GM18868 (cell line): ENCODE data around the gene RNASE13.
"Not testable (repeated sequence)": the region's sequence is repeated elsewhere in the genome, so short reads cannot be mapped to it uniquely, and the experiment has no call there.

Experiments
- ATAC-seq: cut with Tn5 transposase; IDR thresholded peaks from one replicate; pipeline ENCODE4 v1.9.1; 2021; ENCODE audit warnings: mild to moderate bottlenecking, moderate library complexity; ENCODE audit not compliant: unreplicated experiment

Gene RNASE13

DNA sequence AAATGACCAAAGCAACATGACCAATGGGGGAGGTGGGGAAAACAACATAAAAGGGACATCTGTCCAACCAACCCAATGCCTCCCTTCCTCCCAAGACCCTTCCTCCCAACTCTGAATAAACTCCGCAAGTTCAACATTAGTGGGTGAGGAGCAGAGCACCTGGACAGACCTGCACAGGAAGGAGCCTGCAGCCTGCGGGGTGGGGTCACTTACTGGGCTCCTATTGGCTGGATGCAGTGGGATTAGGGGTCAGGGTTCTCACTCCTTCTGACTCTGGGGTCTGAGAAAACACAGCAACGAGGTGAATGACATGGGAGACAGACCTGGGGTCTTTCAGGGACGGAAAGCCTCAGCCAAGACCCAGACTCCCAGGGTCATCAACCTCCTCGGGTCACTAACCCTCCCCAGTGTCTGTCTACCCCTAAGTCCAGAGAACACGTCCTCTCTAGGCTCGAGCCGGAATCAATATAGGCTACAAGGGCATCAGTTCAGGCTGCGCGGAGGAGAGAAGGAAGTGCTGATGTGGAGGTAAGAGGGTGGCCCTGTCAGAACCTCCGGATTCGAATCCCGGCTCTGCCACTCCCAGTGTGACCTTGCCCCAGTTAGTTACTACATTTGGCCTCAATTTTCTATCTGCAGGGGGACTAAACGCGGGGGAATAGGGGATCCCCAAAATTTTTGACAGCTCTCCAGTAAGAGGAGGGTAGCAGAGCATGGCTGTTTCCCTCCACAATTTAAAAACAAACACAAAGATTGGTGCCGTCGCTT, 10.6 kb downstream of the RNASE13 start:
- no peak for ATAC-seq

DNA sequence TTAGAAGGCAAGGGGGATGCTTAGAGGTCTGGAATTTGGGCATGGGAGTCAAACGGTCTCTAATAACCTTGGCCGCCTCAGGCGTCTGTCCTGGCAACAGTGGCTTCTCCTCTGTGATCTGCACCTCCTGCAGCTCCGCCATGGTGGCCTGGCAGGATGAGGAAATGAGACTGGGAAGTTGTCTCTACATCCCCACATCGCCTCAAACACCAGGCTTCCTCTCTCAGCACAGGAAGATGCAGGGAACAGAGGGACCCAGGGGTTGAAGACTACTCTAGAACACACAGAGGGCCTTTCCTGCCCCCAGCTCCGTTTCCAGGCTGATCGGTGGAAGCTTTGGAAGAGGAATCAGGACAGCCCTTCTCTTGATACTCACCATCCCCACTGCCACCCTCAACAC, 11.4 kb downstream of the RNASE13 start:
- ATAC-seq = no peak

DNA sequence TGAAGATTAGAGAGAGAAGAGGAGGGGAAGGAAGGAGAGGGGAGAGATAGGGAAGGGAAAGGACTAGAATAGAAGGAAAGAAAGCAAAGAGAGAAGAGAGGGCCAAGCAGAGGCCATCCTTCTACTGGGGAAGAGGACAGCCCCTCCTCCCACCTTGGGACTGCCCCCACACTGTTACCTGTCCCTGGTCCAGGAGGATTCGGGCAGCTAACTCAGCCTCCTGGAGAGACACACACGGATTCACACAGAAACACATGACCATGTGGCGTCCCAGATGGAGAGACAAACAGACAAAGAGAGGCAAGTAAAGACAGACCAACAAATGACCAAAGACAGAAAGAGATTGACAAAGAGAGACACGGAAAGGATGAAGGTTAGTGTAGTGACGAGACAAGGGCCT, 11.9 kb downstream of the RNASE13 start:
- ATAC-seq = no peak

DNA sequence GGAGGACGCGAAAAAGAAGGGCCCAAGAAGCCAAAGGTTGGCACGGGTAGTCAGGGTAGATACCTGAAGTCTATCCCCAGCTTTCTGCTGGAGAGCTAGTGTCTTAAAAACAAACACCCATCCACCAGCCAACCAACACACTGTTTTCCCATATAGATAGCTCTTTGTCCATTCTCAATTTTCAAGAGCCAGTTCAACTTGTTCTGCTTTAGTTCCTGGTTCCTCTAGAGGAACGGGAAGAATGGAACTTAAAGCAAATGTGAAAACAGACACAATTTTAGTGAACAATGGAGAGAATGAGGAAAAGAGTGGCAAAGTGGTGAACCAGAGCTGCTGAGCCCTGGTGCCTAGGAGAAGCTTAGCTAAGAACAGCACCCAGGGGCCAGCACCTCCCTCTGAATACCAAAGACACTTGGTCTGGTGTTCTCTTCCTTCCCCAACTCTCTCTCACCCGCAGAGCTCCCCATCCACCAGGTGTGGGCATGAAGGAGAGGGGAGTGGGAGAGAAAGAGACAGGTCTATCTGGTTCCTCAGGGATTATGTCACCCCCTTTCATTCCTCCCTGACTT, 13.5 kb downstream of the RNASE13 start:
- ATAC-seq = no peak

DNA sequence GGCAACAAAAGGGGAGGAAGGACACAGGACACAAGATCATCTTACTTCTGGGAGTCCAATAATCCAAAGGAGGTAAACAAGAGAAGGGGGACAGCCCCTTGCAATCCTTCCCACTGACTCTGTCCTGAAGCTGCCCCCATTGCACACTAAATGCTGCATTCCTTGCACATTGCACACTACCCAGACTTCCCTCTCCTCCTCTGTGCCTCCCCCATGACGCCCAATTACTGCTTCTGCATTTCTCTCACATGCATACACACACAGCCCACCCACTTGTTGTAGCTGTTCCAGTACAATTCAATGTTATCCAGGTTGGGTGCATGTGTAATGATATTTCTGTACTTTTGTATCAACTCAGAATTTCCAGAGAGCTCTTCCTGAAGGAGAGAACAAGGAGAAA, 15.2 kb downstream of the RNASE13 start:
- ATAC-seq = no peak

DNA sequence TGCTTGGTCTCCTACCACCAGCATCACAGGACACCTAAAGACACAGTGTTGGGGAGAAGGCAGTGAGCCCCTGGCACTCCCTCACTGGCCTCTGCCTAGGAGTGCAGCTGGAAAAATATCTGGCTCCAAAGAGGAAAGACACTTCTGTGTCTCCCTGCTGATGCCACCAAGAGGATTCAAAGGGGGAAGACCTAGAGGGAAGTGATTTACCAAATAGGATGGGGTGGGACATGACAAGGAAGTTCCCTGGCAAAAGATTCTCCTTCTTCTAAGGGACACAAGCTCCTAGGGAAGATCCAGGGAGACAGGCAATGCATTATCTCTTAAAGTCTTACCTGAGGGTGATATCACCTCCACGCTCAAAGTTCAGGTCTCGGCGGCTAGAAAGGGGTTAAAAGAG, 15.8 kb downstream of the RNASE13 start:
- no peak for ATAC-seq

DNA sequence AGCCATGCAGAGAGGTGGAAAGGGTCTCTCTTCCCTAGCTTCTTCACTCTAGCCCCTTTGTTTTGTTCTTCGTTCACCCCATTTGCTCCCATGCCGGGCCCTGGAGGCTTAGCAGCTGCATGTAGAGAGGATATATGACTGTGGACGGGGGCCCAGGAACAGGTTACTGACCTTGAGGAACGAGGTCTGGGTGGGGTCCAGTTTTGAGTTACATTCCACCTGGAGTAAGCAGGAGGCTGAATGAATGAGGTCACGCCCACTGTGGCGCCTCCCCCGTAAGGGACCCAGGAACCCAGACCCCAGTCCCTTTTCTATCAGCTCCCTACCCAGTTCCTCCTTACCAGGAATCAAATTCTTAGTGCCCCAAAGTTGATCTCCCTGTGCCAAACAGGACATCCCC, 16.3 kb downstream of the RNASE13 start:
- no peak for ATAC-seq

DNA sequence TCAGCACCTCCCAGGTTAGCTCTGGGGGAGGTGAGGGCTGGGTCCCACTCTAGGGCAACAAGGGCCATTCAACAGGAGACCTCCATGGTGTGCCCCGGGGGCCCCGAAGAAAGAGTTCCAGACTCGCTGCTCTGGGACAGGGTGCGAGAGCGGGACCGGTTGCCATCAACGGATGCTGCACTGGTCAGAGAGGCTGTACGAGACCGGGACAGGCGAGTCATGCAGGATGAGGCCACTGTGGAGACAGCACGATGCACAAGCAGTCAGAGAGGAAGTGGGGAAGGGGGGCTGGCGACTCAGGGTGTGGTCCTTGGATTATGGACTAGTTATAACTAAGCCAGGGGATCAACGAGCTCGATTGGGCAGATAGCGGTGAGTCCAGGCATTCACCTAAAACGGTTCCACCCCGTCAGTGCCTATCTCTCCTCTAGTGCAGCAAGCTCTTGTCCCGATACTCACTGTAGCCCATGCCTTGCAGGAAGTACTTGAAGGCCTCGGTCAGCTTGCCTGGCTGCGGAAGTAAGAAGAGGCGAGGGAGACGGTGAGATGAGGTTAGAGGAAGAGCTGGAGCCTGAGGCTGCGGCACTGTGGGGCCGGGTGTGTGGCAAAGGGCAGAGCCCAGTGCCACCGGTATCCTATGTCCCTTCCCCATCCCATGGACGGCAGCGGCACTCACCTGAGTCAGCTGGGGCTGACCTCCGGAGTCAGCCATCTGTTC, 16.9 kb downstream of the RNASE13 start:
- no peak for ATAC-seq

DNA sequence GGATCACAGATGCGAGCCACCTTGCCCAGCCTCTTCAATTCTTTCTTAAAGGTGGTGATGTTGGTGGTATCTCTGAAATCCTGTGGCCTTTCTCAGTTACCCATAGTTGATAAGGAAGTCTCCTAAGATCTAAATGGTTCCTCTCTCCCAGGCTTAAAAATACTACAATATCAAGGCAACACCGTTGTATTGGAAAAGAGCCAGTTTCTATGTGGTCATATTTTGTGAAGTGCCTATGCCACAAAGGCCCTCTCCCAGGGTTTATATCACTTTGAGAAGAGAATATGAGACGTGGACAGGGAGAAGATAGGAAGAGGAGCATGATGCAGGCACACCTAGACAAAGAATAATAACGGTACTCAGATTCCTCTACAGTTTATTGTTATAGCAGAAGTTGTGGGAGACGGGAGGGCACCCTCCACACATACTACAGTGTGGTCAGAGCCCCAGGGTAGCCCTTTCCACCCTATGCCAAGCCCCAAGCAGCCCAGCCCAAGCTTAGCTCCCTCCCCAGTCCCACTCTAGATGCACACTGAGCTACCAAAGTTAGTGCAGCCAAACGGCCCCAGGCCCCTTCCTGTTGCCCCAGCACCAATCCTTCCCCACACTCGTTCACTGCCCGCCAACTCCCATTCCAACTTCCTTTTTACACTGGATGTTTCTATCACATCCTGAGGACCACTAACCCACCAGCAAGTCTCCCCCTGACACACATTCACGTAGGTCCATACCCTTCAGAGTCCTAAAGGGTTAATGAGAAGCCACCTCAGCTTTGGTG, 18.0 kb downstream of the RNASE13 start:
- ATAC-seq = no peak

DNA sequence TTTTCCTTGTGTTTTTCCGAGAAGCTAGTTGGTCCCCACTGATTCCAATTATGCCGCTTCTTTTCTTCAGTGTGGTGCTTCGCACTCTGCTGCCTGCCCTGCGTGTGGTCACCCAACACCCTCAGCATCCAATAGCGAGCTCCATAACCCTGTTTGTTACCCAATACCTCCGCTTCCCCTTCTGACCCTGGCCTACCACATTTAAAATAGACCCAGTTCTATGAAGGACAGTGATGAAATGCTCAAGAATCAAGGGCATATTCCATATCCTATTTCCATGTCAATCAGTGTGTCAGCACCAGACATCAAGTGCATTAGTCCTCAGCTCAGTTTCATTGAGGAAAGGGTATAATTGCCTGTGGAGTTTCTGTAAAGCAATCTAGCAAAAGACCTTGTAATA, 19.3 kb downstream of the RNASE13 start:
- no peak for ATAC-seq

DNA sequence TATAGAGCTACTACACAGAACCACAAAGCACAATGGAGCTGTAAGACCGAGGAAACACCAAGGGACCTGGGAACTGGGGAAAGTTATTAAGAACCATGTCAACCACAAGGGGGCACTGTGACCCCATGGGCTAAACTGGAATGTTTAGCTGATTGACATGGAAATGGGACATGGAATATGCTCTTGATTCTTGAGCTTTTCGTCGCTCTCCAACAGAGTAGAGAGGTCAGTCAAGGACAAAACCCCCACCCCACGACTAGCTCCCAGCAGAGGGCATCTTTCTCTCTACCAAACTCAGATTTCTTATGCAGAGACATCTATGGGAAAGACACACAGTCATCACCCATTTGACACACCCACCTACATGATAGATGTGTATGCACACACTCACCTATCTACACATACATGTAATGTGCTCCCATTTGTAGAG, 19.8 kb downstream of the RNASE13 start:
- peak; percentile 60 for ATAC-seq

DNA sequence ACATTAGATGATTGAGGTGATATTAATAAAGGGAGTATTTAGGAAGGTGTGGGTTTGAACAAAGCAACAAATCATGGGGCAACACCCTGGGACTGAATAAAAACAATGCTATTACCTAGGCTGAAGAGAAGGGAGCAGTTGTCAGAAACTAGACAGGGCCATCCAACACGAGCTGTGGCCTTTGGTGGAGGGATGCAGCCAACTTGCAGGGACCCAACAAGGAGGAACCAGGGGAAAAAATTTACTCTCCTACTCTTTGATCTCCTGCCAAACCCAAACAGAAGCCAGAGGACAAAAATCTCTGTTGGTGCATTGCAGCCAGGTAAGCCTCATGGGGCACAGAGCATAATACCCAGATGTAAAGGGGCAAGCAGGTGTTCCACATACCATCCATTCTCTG, 23.5 kb downstream of the RNASE13 start:
- no peak for ATAC-seq

DNA sequence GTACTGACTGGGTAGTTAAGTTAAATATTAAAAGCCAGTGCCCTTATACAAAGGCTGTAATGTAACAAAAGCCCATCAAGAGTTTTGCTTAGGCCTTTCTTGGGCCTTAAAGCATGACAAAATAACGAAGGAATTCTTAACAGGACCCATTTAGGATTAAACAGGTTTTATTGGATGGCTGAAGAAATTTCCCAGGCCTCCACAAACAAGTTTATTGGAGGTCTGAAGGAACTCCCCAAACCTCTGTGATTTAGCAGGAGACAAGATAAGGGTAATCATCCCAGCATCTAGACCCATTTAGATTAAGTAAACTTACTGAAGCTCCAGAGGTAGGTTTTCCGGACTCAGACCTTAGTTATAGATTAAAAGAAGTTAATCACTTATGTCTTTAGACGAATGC, 24.9 kb downstream of the RNASE13 start:
- ATAC-seq = not testable (repeated sequence)

DNA sequence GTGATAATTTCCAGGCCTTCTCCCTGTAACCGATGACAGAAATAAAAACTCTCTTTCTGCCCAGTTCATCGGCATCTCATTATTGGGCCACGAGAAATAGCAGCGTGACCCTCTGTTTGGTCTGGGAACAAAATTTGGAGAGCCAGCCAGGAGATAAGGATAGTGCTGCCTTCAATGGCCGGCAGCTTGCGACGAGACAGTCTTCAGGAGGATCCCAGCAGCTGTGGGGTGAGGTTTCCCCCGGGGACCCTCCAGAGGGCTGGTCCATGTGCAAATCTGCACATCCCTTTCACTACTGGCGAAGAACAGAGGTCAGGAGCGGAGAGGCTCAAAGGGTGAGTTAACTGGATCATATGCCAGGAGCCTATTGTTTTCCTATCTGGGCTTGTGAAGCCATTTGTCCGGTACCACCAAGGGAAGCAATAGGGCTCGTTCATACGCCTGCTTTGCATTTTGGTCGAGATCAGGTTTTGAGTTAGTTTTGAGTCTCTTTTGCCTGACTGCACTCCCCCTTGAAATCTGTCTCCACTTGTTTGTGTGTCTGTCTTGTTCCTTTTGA, 30.7 kb downstream of the RNASE13 start:
- ATAC-seq = no peak

DNA sequence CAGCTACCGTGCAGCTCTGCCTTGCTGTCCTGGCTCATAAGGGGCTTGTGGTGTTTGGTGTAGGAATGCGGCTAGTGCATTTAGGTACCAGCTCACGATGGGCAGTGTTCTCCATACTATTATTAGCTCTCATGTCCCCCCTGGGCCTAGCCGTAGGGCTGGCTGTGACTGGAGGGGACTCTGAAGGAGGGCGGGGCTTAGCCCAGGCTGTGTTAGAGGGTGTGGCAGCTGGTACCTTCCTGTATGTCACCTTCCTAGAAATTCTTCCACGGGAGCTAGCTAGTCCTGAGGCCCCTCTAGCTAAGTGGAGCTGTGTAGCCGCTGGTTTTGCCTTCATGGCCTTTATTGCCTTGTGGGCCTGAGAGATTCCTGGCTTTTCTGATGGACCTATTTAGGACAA, 33.4 kb downstream of the RNASE13 start:
- no peak for ATAC-seq

DNA sequence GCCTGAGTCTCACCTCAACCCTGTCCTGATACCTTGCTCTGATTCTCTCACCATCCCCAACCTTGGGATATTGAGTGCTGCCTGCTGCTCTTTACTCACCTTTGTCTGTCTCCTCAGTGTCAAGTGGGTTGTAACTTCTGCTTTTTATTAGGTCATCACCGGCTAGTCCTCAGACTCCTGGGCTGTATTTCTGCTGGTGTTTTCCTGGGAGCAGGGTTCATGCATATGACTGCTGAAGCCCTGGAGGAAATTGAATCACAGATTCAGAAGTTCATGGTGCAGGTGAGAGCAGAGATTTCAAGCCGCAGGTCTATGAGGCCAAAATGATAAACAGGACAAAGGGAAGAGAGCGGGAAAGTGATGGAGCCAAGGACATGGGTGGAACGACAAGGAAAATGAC, 35.0 kb downstream of the RNASE13 start:
- no peak for ATAC-seq

DNA sequence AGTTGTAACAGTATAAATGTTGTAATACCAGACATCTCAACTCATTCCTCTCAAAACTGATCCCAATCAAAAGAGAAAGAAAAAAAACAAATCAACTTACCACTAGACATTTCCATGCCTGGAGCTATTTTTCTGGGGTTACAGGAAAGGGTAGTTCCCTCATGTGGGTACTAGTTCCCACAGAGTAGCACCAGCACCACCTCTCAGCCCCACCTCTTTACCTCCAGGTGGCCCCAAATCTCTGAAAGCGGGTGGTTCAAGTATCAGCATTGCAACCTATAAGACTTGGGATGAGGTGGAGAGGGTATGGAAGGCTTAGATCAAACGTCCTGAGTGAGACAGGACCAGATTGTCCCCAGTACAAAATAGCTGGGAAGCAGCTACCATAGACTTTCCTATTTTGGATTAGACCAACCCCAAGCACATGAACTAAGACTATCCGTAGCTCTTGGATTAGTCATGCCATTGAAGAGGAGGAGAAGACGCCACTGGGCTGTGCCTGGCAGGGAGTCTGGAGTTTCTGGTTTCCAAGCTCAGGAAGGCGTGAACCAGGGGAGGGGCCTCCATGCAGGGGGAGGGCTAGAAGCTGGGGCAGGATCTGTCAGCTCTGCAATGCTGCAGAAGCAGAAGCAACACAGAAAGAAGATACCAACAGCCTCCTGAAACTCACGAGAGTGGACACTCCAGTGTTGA, 35.8 kb downstream of the RNASE13 start, which contains the start of gene SLC39A2:
TSS of gene SLC39A2 (plus strand) at position 620 of the 693 bp plus-strand sequence. CDS start 154 bp downstream, outside the sequence.
- ATAC-seq = no peak

DNA sequence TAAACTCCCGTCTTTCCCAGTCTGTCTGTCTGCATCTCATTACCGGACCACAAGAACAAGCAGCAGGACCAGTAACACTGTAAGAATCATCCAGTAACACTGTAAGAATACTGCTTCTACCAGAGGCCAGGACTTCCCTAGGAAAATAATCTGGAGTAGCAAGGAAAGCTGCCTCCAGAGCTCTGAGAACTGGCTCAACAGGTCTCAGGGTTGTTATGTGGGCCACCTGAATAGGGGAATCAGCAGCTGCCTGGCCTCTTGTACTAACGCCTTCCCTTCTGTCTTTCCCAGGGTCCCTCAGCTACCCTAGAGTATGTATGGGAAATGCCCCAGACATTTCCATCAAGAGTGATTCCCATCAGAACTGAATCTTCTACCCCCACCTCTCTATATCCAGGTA, 36.5 kb downstream of the RNASE13 start:
- no peak for ATAC-seq

DNA sequence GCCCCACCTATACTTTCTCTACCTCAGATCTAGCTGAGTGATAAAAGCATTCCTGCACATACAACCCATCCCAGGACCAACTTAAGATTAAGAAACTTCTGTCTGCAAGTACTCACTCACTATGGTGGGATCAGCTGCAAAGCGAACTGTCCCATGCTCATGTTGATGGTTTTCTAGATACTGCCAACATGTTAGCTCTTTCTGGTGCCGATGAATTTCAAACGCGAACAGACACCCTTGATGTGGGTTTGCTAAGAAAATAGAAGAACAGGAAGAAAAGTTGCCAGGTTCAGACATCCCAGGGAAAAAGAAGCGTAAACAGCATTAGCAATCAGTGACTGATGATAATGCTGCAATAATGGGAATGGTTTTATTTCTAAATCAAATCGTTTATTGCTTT, 37.0 kb downstream of the RNASE13 start:
- ATAC-seq = no peak

DNA sequence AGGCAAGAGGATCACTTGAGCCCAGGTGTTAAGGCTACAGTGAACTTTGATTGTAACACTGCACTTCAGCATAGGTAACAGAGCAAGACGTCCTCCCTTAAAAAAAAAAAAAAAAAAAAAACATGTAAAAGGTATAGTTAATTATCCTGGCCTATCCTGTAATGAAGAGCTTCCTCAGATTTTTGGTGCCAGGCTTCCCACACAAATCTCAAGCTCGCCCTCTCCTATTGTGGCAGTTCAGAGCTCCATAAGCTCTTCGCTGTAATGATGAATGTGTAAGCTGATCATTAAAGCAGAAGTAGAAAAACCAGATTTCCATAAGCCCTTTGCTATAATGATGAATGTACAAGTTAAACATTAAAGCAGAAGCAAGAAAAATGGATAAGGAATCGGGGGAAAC, 37.5 kb downstream of the RNASE13 start:
- ATAC-seq = no peak
